ENCODE measurements around the gene SMIM11.
"Not testable (repeated sequence)": the region's sequence is repeated elsewhere in the genome, so short reads cannot be mapped to it uniquely, and the experiment has no call there.

Gene SMIM11

DNA sequence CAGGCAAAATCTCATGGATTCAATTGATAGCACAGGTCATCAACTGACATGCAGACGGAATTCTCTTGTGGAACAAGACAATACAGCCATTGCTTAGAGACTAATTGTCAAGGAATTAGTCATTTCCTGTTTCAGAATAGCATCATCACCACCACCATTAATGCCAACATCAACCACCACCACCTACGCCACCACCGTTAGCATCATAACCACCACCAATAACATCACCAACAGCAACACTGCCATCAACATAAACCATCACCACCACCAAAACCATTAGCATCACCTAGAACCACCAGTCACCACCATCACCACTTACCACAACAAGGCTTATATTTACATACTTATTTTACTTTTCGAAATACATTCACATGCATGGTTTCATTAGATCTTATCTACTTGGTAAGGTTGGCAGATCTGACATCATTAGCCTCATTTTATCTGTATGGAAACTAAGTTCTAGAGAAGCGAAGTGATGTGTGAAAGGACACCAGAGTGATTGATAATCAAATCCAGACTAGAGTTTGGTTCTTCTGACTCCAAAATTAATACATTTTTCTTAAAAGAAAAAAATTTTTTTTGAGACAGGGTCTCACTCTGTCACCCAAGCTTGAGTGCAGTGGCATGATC is 42.3 kb downstream of the SMIM11 start:
- not testable (repeated sequence) for DNase-seq (ENCODE audit: low read depth in 3 of 3)

DNA sequence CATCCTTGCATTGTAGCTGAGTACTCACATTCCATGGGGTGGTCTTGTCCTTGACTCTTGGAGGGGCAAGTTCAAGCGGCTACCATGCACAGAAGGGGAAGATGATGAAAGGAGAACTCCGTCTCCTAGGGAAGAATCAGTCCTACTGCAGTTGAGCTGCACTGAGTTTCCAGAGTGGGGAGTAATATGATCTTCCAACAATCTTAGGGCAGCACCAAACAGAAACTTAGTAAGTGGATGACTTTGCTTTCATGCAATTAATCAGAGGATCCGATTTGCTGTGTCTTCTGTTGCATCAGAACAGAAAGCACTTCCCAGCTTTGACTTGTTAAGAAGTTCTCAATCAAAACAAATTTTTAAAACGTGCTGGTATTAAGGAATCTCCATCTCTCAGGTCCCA is 48.5 kb downstream of the SMIM11 start, which contains the start of gene SMIM34:
TSS of gene SMIM34 (minus strand) at position 147 of the 400 bp plus-strand sequence. CDS start at position 35, 112 bp downstream.
- not testable (repeated sequence) for DNase-seq (ENCODE audit: low read depth in 3 of 3)

- DNase-seq (ENCODE audit: low read depth in 3 of 3): not testable (repeated sequence)
Measured at GRCh38 chr21:34427339-34427738, 52.0 kb downstream of the SMIM11 start.

DNA sequence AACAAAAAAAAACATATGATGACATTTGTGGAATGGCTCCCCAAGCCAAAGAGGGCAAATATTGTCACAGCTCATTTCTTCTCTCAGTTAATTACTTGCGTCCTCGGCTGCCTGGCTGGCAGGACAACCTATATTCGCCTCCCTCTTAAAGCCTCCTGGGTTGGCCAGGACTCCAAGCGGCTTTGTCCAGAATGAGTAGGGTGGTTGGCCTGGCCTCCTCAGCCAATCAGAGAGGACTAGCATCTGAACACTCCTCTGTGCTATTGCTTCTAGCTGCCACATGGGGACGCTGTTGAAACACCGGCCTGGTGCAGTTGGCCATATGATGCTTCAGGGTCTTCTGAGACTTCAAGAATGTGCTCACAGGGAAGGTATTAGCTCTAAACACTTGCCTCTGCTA is 53.1 kb downstream of the SMIM11 start:
- not testable (repeated sequence) for DNase-seq (ENCODE audit: low read depth in 3 of 3)

DNA sequence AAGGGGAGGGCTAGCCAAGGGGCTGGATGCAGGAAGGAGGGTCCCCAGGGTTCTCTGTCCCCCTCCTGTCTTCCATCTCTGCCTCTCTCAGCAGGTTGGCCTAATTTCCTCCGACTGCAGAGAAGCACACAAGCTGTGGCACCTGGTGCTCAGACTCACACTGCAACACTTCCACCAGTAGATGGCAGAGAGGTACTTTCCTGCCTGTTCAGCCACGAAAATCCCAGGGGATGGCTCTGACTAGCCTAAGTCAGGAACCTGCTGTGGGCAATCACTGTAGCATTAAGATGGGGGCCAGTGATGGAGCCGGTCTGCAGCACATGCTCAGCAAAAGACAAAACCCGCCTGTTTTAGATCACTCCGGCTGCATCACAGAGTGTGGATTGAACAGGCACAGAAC is 54.4 kb downstream of the SMIM11 start:
- DNase-seq (ENCODE audit: low read depth in 3 of 3): not testable (repeated sequence)

All from stimulated activated CD4-positive, alpha-beta T cell treated with anti-CD3 and anti-CD28 coated beads, TNF-alpha, amount 100 ng/mL, for 4 hours (primary cell).